Measurements from ENCODE around the gene TWF1. TPM values are rescaled to one million over a fixed set of nuclear protein-coding genes. Genes with fewer than 3 reads are reported as not detected.

Gene TWF1
- total RNA-seq, 1 experiment from 2014 or later, result 28.4 TPM

DNA sequence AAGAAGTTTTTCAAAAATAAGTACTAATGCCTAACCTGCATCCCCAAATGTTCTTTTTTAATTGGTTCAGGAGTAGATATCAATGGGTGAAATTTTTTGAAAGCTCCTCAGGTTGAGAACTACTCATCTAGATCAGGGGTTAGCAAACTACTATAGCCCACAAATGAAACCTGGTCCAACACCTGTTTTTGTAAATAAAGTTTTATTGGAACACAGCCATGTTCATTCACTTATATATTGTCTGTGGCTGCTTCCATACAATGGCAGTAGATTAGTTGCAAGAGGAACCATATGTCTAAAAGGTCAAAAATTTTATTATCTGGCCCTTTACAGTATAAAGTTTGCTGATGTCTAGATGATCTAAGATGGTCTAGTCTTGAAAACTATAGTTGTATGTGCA lies 61.3 kb downstream of the TWF1 start:
- no peak overlapping the region for H3K4me3 Mint-ChIP-seq
- no peak overlapping the region for H3K27ac Mint-ChIP-seq
- H3K9me3 Mint-ChIP-seq, result no peaks in the 10 kb centered on the region

More for the DNA sequence above, 61.3 kb downstream of the TWF1 start:
- ChIA-PET CTCF (no interaction called here), POLR2A (no interaction called here)
- TF ChIP-seq, protein P1, sequence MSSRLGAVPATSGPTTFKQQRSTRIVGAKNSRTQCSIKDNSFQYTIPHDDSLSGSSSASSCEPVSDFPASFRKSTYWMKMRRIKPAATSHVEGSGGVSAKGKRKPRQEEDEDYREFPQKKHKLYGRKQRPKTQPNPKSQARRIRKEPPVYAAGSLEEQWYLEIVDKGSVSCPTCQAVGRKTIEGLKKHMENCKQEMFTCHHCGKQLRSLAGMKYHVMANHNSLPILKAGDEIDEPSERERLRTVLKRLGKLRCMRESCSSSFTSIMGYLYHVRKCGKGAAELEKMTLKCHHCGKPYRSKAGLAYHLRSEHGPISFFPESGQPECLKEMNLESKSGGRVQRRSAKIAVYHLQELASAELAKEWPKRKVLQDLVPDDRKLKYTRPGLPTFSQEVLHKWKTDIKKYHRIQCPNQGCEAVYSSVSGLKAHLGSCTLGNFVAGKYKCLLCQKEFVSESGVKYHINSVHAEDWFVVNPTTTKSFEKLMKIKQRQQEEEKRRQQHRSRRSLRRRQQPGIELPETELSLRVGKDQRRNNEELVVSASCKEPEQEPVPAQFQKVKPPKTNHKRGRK (CRISPR knock-in tag; IDR thresholded peaks at IDR 0.05; ENCODE audit: borderline replicate concordance), result no peak
- TF ChIP-seq SMAD4 (CRISPR knock-in tag; IDR thresholded peaks at IDR 0.05) (no peak), E2F4 (CRISPR knock-in tag; IDR thresholded peaks at IDR 0.05; ENCODE audit: borderline replicate concordance, low read depth) (no peak), CREB1 (CRISPR knock-in tag; IDR thresholded peaks at IDR 0.05) (no peak), SP1 (CRISPR knock-in tag; conservative IDR thresholded peaks at IDR 0.05) (no peak), MLX (CRISPR knock-in tag; IDR thresholded peaks at IDR 0.05) (no peak), TEAD1 (CRISPR knock-in tag; IDR thresholded peaks at IDR 0.05) (no peak), ZNF232 (CRISPR knock-in tag; IDR thresholded peaks at IDR 0.05) (no peak), ZNF219 (CRISPR knock-in tag; IDR thresholded peaks at IDR 0.05; ENCODE audit: borderline replicate concordance) (no peak), GABPB1 (CRISPR knock-in tag; IDR thresholded peaks at IDR 0.05) (no peak), ZNF396 (CRISPR knock-in tag; IDR thresholded peaks at IDR 0.05; ENCODE audit: borderline replicate concordance) (no peak), ZNF423 (CRISPR knock-in tag; IDR thresholded peaks at IDR 0.05) (no peak), FOXP4 (CRISPR knock-in tag; IDR thresholded peaks at IDR 0.05) (no peak), PRRX2 (CRISPR knock-in tag; IDR thresholded peaks at IDR 0.05) (no peak)
- TF ChIP-seq, protein P2, sequence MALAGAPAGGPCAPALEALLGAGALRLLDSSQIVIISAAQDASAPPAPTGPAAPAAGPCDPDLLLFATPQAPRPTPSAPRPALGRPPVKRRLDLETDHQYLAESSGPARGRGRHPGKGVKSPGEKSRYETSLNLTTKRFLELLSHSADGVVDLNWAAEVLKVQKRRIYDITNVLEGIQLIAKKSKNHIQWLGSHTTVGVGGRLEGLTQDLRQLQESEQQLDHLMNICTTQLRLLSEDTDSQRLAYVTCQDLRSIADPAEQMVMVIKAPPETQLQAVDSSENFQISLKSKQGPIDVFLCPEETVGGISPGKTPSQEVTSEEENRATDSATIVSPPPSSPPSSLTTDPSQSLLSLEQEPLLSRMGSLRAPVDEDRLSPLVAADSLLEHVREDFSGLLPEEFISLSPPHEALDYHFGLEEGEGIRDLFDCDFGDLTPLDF (CRISPR knock-in tag; IDR thresholded peaks at IDR 0.05), result no peak
- TF ChIP-seq, protein P3, sequence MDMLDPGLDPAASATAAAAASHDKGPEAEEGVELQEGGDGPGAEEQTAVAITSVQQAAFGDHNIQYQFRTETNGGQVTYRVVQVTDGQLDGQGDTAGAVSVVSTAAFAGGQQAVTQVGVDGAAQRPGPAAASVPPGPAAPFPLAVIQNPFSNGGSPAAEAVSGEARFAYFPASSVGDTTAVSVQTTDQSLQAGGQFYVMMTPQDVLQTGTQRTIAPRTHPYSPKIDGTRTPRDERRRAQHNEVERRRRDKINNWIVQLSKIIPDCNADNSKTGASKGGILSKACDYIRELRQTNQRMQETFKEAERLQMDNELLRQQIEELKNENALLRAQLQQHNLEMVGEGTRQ (CRISPR knock-in tag; IDR thresholded peaks at IDR 0.05), result no peak
- TF ChIP-seq, protein P4, sequence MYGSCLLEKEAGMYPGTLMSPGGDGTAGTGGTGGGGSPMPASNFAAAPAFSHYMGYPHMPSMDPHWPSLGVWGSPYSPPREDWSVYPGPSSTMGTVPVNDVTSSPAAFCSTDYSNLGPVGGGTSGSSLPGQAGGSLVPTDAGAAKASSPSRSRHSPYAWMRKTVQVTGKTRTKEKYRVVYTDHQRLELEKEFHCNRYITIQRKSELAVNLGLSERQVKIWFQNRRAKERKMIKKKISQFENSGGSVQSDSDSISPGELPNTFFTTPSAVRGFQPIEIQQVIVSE (CRISPR knock-in tag; IDR thresholded peaks at IDR 0.05; ENCODE audit: borderline replicate concordance), result no peak
- TF ChIP-seq, protein P5, sequence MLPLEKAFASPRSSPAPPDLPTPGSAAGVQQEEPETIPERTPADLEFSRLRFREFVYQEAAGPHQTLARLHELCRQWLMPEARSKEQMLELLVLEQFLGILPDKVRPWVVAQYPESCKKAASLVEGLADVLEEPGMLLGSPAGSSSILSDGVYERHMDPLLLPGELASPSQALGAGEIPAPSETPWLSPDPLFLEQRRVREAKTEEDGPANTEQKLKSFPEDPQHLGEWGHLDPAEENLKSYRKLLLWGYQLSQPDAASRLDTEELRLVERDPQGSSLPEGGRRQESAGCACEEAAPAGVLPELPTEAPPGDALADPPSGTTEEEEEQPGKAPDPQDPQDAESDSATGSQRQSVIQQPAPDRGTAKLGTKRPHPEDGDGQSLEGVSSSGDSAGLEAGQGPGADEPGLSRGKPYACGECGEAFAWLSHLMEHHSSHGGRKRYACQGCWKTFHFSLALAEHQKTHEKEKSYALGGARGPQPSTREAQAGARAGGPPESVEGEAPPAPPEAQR (CRISPR knock-in tag; IDR thresholded peaks at IDR 0.05), result no peak
- DNase-seq (ENCODE audit: low spot score), result no peak
- H3K4me1 Mint-ChIP-seq, result no peaks in the 10 kb centered on the region
- no peaks in the 10 kb centered on the region for H3K27me3 Mint-ChIP-seq (ENCODE audit: low read depth)
- H3K36me3 Mint-ChIP-seq, result peaks cover 23% of the 10 kb centered on the region
- no peak for ATAC-seq

Other genes with a start within 250 kb of the TWF1 start
- gene PUS7L, start 47.5 kb downstream of the TWF1 start, total RNA-seq (2021), result 16.0 to 20.7 TPM (median 16.4 TPM) in 3 replicates
- 5.7 to 6.5 TPM (median 6.1 TPM) in 3 replicates for gene IRAK4, start 47.4 kb downstream of the TWF1 start, total RNA-seq (2021)
- gene TMEM117, start 29.8 kb upstream of the TWF1 start, total RNA-seq (2021), result 0.73 to 1.5 TPM (median 1.4 TPM) in 3 replicates

Data from WTC11 (cell line).